Hematopoietic multipotent progenitor cell treated with erythropoietin and hydrocortisone succinate and interleukin-3 and kit ligand, for 4 days (in vitro differentiated cells): Measurements from ENCODE around the gene MBOAT7.
A peak's percentile ranks its signal among the peaks of the same experiment; 100 is the strongest.

ENCODE experiments used
- DNase-seq: peaks from one replicate; pipeline ENCODE4 v3.0.0-alpha.2; 2015

The MBOAT7 gene

GRCh38 chr19:54137699-54138488 is 51.5 kb downstream of the MBOAT7 start, which contains the start of gene CNOT3:
TSS of gene CNOT3 (plus strand) at chr19:54137762. CDS start at chr19:54142979, 5,217 bp downstream.
- DNase-seq = peak; percentile 37

GRCh38 chr19:54136864-54137698 is 52.3 kb downstream of the MBOAT7 start:
- DNase-seq = peak; percentile 100

- no peak for DNase-seq
These were observed 53.1 kb downstream of the MBOAT7 start for GRCh38 chr19:54136086-54136863.

GRCh38 chr19:54133957-54134590 is 55.3 kb downstream of the MBOAT7 start:
- DNase-seq = no peak

- peak; percentile 54 for DNase-seq
These were observed 55.9 kb downstream of the MBOAT7 start for GRCh38 chr19:54133312-54133956.

- no peak for DNase-seq
These were observed 59.8 kb downstream of the MBOAT7 start for GRCh38 chr19:54129617-54129996.

- no peak for DNase-seq
These were observed 60.4 kb downstream of the MBOAT7 start for GRCh38 chr19:54128796-54129616.

- no peak for DNase-seq
These were observed 61.0 kb downstream of the MBOAT7 start for GRCh38 chr19:54128441-54128725.

GRCh38 chr19:54127688-54128440 is 61.5 kb downstream of the MBOAT7 start:
- no peak for DNase-seq

GRCh38 chr19:54125713-54126112 is 63.7 kb downstream of the MBOAT7 start:
- DNase-seq = no peak

- DNase-seq = no peak
These were observed 65.0 kb downstream of the MBOAT7 start for GRCh38 chr19:54124393-54124792.

GRCh38 chr19:54123682-54124081 is 65.7 kb downstream of the MBOAT7 start:
- DNase-seq = no peak
